Dedifferentiated amniotic fluid mesenchymal stem cell (primary cell): ENCODE data around the gene AP3S1.
"Not testable (repeated sequence)": the region's sequence is repeated elsewhere in the genome, so short reads cannot be mapped to it uniquely, and the experiment has no call there.

Source experiments
- DNase-seq: peaks from one replicate; pipeline ENCODE4 v3.0.0-alpha.2; 2016; ENCODE audit errors: extremely low spot score

The AP3S1 gene

GRCh38 chr5:115841382-115842088 lies at the start of gene AP3S1, which contains the start of gene ATG12:
TSS of gene AP3S1 (plus strand) at chr5:115841935. CDS start at chr5:115842038, 103 bp downstream.
TSS of gene ATG12 (minus strand) at chr5:115841565. CDS start at chr5:115841552, 13 bp downstream.
- DNase-seq = peak; percentile 94

GRCh38 chr5:115795700-115796099 lies 46.0 kb upstream of the AP3S1 start:
- DNase-seq = no peak

- DNase-seq = no peak
Measured at GRCh38 chr5:115796656-115797055, 45.1 kb upstream of the AP3S1 start.

GRCh38 chr5:115798252-115798651 lies 43.5 kb upstream of the AP3S1 start:
- no peak for DNase-seq

- no peak for DNase-seq
Measured at GRCh38 chr5:115800108-115800507, 41.6 kb upstream of the AP3S1 start.

GRCh38 chr5:115801152-115801551 lies 40.6 kb upstream of the AP3S1 start:
- DNase-seq = no peak

GRCh38 chr5:115801984-115802383 lies 39.8 kb upstream of the AP3S1 start:
- no peak for DNase-seq

- no peak for DNase-seq
Measured at GRCh38 chr5:115806986-115807653, 34.6 kb upstream of the AP3S1 start.

- DNase-seq = no peak
Measured at GRCh38 chr5:115807654-115808052, 34.1 kb upstream of the AP3S1 start.

- not testable (repeated sequence) for DNase-seq
Measured at GRCh38 chr5:115808066-115808465, 33.7 kb upstream of the AP3S1 start.

GRCh38 chr5:115809946-115810345 lies 31.8 kb upstream of the AP3S1 start:
- DNase-seq = no peak

- DNase-seq = peak; percentile 87
Measured at GRCh38 chr5:115810761-115811160, 31.0 kb upstream of the AP3S1 start.

- no peak for DNase-seq
Measured at GRCh38 chr5:115811406-115811805, 30.3 kb upstream of the AP3S1 start.

- DNase-seq = no peak
Measured at GRCh38 chr5:115812372-115812771, 29.4 kb upstream of the AP3S1 start.

GRCh38 chr5:115813719-115814118 lies 28.0 kb upstream of the AP3S1 start:
- no peak for DNase-seq

GRCh38 chr5:115815006-115815692 lies 26.6 kb upstream of the AP3S1 start:
- DNase-seq = no peak

GRCh38 chr5:115815693-115816225 lies 26.0 kb upstream of the AP3S1 start:
- no peak for DNase-seq

GRCh38 chr5:115816226-115817081 lies 25.3 kb upstream of the AP3S1 start, which contains the start of gene CDO1:
TSS of gene CDO1 (minus strand) at chr5:115816659. CDS start at chr5:115816397, 262 bp downstream.
- DNase-seq = peak; percentile 43

GRCh38 chr5:115817386-115817785 lies 24.3 kb upstream of the AP3S1 start:
- DNase-seq = no peak

- DNase-seq = no peak
Measured at GRCh38 chr5:115818821-115819220, 22.9 kb upstream of the AP3S1 start.

GRCh38 chr5:115820846-115821245 lies 20.9 kb upstream of the AP3S1 start:
- no peak for DNase-seq
